Measurements from ENCODE around the gene HOXA9.
A peak's percentile ranks its signal among the peaks of the same experiment; 100 is the strongest.

HOXA9 gene

DNA sequence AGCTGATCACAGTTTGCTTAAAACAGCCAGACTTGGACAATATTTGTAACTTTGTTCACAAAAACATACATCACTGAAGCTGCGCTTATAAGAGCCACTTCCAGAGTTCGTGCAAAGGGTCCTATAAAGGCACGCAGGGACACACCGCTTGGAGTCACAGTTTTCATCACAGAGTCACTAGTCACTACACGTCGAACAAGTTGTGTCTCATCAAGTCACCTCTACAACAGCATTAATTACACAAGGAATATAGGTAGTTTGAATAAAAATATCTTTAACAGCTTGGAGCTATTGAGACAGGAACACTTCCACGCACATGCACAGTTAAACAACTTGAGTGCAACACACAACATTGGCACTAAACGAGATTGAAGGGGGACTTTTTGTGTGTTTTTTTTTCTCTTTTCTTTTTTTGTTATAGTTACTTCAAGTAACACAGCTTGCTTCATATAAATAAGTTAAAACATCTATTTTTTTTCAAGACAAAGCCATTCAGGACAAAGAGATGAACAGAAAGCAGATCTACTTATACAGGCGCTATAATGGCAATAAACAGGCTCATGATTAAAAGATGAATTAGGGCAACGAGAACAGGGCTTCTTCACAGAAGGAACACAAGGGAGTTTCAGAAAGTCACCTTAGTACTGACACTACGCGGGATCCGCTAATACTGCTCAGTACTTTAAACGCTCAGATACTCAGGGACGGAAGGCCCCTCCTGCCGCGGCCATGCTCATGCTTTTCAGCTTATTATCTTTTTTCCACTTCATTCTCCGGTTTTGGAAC is 24.0 kb downstream of the HOXA9 start:
- DNase-seq = no peak

GRCh38 chr7:27140126-27140857 is 25.0 kb downstream of the HOXA9 start:
- no peak for DNase-seq

DNA sequence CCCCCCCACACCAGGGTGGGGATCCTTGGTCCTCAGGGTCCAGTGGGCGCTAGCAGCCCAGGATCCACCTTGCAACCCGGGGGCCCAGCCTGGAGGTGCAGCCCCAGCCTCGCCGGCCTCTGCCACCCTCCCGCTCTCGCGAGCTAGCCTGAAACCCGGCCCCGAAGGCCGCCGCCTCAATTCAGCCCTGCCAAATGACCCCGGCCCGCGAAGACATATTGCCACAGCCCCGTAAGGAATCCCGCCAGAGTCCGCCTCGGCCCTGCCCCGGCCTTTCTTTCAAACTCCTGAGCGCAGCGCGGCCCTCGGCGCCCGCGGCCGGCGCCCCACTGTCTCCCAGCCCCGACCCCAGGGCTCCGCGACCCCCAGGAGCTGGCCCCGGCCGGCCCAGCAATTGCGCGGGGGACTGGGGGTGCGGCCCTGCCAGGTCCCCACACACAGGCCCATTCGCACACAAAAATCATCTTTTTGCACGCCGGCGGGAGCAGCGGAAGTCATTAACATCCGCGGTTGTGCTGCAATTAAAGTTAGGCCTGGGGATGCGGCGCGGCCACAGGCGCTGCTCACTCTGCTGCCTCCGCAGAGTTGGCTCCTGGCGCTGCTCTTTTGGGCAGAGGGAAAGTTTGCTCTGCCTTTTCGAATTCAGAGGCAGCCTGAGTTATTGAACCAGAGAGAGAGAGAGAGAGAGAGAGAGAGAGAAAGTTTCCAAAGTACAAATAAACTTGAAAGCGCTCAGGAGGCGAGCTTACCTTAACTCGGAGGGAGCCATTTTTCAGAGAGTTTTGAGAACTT is 25.8 kb downstream of the HOXA9 start:
- DNase-seq = no peak

- DNase-seq = no peak
These were observed 26.4 kb downstream of the HOXA9 start for GRCh38 chr7:27138985-27139333.

GRCh38 chr7:27138472-27138871 is 26.9 kb downstream of the HOXA9 start:
- DNase-seq = no peak

DNA sequence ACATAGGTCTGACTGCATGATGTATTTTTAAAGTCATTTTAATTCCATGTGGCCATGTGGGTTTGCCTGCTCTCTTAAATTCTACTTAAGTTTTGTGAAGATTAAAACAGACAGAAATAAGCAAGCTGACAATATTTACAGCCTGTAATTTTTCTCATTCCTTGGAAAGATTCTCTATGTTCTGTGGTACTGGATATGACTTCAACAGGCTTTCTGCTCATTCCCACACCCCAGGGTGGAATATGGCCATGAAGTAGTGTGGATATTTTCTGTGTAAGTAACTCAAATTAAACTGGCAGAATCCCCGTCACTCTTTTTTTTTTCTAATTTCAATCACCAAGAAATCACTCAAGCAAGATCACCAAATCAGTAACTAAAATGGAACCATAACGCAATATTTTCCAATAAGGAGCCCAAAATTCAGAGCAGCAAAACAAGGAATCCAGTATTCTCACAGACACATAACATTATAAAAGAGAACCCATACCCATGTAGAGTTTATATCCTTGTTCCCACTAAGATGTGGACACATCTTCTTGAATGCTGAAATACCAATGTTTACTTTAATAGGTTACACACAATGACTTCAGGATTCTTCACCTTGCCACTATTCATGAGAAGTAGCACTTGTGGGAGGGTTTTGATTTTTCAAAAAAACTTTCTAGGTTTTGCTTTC is 27.6 kb downstream of the HOXA9 start:
- no peak for DNase-seq

GRCh38 chr7:27134392-27134791 is 30.9 kb downstream of the HOXA9 start:
- DNase-seq = no peak

DNA sequence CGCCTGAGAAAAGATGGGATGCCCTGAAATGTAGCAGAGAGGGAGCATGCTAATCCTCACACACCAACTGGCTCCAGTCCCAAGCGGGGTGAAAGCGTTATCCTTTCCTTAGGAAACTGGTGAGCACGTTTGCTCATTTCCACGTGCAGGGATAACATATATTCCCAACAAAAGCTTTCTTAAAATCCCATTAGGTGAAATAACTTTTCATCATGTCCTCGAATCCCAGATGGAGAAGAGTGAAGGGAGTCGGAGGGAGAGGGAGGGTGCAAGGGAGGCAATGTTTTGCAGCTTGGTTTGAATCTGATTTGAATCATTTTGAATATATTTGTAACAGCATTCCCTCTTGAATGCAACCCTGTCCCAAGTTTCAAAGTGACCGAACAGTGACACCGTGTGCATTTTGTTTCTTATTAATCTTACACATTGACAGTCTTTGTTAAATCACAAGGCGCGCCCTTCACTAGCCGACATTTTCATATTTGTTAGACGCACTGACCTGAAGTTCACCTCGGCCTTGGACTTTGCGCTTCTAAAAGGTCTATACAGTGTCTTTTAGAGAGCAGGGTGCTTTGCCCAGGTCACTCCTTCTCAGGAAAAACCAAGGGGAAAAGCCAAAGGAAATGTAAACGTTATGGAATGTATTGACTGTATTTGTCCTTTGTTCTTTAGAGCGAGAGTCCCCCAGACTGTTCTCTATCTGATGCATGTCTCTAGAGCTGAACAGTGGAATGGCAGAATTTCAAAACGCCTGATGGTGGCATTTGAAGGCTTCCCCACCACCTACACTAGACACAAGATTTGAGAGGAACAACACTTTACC is 31.7 kb downstream of the HOXA9 start:
- no peak for DNase-seq

DNA sequence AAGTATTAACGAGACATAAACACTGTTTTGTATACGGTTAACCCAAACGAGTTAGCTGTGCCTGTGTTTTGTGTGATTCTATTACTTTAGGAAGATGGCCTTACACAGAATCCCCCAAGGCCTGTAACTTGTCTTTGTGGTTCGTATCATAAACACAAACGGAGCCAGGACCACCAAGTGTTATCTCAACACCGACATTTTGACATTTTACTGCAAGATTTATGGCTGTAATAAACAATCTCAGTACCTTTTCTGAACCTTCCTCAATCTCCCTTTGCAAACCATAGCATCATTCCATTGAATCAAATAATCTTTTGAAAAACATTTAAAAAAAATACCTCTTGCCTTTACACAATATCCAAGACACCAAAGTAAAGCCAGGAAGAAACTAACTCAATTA is 32.4 kb downstream of the HOXA9 start:
- no peak for DNase-seq

- no peak for DNase-seq
These were observed 33.1 kb downstream of the HOXA9 start for GRCh38 chr7:27132214-27132613.

DNA sequence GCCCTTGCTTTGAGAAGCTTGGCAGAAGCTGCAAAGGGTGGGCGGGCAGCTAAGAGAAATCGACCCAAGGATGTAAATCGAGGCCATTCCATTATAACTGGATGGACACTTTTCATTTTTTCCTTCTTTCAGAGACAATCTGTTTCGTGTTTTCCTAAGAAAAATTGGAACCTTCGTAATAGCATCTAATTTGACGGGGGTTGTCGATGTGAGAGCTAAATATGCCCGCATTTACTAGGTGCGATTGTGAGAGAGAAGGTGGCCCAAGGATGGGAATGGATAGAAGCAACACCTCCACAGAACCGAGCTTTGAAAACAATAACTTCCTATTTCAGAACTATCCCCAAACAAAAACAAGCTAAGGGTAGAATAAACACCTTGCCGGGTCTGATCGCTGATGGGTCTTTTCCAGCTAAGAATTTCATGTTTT is 33.9 kb downstream of the HOXA9 start:
- no peak for DNase-seq

DNA sequence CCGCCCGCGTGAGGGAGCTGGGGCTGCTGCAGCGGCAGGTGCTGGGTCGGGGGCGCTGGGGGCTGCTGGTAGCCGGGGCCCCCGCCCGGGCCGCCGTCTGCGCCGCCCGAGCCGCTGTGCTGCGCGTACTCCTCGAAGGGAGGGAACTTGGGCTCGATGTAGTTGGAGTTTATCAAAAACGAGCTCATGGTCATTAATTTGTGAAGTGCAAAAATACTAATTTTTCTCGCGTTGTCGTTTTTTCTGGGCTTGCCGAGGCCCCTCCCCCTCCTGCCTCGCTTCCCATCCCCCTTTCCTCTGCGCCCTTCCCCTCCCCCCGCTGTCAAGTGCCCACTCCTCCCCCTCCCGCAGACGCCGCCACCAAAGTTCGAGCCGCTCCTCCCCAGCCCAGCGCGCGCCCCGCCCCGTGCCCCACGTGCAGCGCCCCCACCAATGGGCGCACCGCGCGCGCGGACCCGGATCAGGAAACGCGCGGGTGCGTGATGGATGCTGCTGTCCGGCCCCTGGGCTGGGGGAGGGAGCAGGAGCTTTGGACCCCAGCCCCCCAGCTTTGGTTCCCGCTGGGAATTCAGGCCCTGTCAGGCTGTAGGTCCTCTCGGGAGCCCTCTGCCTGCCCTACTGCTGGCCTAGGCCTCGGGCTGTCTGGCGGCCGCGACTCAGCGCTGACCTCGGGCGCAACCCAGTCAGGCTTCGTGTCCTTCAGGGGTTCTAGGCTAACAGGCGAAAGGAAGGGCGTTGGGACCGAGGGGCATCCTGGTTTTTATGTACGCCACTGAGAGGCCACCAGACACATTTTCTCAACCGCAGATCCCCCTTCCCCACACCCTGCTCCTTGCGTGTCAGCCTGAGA is 34.6 kb downstream of the HOXA9 start, which contains the start of gene HOXA4:
Gene HOXA4 (minus strand): TSS at position 218 of the 850 bp plus-strand sequence. CDS start 24 bp downstream, at position 194.
- peak; percentile 27 for DNase-seq

DNA sequence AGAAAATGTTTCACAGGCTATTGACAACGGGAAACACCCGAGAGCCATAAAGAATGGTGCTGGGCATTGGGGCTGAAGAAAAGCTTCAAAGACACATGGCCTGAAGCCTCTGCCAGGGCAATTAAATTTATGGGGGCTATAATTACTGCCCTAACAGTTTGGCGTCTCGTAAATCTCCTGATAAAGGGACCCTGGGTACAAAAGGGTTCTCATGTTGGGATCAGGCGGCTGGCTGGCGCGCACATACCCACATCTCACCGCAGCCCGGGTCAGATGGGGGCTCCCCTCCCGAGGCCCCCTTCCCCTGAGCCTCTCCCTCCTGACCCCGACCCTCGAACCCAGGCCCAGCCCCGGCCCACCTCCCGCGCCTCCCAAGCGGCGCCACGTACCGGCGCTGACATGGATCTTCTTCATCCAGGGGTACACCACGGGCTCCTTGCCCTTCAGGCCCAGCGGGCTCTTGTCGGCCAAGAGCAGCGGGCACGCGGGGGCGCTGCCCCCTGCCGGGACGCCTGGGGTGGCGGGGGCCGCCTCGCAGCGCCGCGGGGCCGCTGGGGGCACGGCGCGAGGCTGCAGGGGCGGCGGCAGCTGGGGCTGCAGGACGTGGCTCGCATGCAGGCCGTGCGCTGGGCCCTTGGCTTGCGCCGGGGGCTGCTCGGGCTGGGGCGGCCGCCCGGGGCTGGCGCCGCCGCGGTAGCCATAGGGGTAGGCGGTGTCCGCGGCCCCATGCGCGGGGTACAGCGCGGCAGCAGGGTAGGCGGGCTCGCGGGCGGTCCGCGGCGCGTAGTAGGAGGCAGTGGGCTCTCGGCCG is 35.4 kb downstream of the HOXA9 start:
- no peak for DNase-seq

- DNase-seq = no peak
These were observed 36.3 kb downstream of the HOXA9 start for GRCh38 chr7:27128776-27129728.

DNA sequence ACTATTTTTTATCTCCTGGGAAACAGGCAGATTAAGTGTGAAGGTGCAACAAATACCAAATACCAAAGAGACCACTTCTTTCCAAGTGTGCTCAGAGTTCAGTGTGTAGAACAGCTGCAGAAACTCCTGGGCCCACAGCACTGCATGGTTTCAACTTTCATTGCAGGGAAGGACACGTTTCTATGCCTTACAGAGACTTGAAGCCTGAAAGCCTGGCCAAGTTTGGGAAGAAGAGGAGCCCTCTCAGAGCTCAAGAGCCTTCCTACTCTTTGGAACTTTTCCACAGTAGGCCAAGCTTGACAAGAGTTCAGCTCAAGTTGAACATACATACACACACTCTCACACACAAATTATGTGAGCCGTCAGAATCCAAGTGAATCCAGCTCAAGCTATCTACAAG is 37.3 kb downstream of the HOXA9 start:
- no peak for DNase-seq

GRCh38 chr7:27126596-27127327 is 38.6 kb downstream of the HOXA9 start:
- no peak for DNase-seq

GRCh38 chr7:27125986-27126394 is 39.3 kb downstream of the HOXA9 start:
- DNase-seq = no peak

Data from fibroblast of skin of scalp (primary cell).